Measurements from ENCODE around the gene NRG3. TPM values are rescaled to one million over a fixed set of nuclear protein-coding genes. Genes with fewer than 3 reads are reported as not detected.

The NRG3 gene
- total and polyA plus RNA-seq, 11 donors, result 0.11 to 0.41 (median 0.27) TPM; not detected in 7

DNA sequence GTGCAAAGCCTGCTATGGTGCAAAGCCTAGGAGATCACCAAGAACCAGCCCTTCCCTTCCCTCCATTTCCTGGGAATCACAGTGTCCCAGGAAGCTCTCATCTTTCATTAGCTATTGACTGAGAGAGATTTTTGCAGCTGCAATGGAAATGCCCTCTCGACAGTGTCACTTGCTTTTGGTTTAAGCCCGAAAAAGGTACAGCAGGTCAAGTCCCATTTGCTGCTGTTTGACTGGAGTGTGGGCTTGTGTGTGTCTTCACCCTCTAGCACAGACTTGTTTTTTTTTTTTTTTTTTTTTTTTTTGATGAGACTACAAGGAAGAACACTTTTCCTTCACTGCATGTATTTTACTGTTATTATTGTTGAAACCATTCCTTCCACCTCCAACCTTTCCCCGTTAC is 36.3 kb downstream of the NRG3 start:
- Histone ChIP-seq H3K36me3 (no peaks in the 10 kb centered on the region), H3K9me3 (no peaks in the 10 kb centered on the region), H3K4me1 (no peaks in the 10 kb centered on the region), H3K4me3 (no peak overlapping the region), H3K27ac (no peak overlapping the region), H3K27me3 (no peaks in the 10 kb centered on the region)
- intact Hi-C loops (cut with DNase I), result no loop called here
- ATAC-seq (no peak), DNase-seq (no peak)
- TF ChIP-seq, protein P1, sequence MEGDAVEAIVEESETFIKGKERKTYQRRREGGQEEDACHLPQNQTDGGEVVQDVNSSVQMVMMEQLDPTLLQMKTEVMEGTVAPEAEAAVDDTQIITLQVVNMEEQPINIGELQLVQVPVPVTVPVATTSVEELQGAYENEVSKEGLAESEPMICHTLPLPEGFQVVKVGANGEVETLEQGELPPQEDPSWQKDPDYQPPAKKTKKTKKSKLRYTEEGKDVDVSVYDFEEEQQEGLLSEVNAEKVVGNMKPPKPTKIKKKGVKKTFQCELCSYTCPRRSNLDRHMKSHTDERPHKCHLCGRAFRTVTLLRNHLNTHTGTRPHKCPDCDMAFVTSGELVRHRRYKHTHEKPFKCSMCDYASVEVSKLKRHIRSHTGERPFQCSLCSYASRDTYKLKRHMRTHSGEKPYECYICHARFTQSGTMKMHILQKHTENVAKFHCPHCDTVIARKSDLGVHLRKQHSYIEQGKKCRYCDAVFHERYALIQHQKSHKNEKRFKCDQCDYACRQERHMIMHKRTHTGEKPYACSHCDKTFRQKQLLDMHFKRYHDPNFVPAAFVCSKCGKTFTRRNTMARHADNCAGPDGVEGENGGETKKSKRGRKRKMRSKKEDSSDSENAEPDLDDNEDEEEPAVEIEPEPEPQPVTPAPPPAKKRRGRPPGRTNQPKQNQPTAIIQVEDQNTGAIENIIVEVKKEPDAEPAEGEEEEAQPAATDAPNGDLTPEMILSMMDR (IDR thresholded peaks at IDR 0.05), result no peak
- WGBS, 4 donors, result 81 to 88% (median 86%) methylated on average over 3 of the region's 3 CpGs

DNA sequence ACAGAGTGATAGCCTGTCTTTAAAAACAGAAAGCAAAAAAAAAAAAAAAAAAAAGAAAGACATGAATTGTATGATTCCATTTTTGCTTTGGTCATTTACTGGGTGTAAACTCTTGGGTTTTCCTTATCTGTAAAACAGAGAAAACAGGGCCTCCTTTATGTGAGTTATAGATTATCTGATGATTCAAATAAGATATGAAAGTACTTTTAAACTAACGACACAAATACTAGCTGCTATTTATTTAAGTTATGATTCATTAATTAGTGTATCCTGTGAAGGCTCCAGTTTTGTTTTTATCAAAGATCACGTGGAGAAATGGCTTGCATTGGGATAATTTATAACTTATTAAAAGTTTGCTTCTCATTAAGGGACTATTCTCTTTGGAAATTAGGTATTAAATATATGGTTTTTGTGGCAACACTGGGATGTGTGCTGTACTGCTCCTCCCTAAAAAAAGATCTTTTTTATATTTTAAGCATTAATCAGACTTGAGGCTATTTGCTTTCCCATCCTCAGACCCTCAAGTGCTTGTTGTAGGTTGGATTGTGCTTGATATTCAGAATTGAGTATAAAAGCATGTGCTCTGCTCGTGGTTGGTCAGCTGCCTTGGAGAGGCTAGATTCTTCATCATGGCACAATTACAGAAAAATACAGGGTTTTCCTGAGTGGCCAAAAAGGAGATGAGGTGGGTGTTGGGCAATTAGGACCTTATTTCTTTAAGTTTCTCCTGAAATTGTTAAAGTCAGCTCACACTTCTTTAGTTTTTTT is 39.9 kb downstream of the NRG3 start:
- WGBS, 4 donors, result 52 to 60% (median 56%) methylated on average over 3 of the region's 3 CpGs
- Histone ChIP-seq H3K27me3 (no peaks in the 10 kb centered on the region), H3K4me1 (no peaks in the 10 kb centered on the region), H3K27ac (no peak overlapping the region), H3K4me3 (no peak overlapping the region), H3K36me3 (no peaks in the 10 kb centered on the region), H3K9me3 (no peaks in the 10 kb centered on the region)
- DNase-seq, result no peak
- TF ChIP-seq, protein P1 (IDR thresholded peaks at IDR 0.05), result no peak
- TF ChIP-seq POLR2A (IDR thresholded peaks at IDR 0.05), result no peak
- intact Hi-C loops (cut with DNase I), result no loop called here
- ATAC-seq, result no peak

DNA sequence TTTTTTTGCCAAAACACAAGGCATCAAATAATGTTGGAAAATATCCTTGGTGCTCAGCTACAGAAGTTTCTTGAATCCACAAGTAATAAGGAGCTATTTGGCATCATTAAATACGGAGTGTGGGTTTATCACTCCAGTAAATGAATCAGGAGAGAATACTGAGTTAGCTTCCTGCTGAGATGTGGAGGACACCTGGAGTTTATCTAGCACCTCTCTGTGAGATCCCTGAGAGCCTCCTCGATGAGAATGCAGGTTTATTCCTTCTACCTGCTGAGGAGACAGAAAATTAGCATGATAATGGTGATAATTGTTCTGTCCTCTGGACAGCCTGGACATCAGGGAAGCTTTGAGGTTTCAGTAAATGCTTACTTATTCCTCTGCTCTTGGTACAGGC is 40.5 kb downstream of the NRG3 start:
- 20 to 33% (median 27%) methylated on average over 2 of the region's 2 CpGs for WGBS, 4 donors
- no peaks in the 10 kb centered on the region for H3K27me3 ChIP-seq
- TF ChIP-seq POLR2A (IDR thresholded peaks at IDR 0.05), result no peak
- TF ChIP-seq, protein P1 (IDR thresholded peaks at IDR 0.05), result no peak

DNA sequence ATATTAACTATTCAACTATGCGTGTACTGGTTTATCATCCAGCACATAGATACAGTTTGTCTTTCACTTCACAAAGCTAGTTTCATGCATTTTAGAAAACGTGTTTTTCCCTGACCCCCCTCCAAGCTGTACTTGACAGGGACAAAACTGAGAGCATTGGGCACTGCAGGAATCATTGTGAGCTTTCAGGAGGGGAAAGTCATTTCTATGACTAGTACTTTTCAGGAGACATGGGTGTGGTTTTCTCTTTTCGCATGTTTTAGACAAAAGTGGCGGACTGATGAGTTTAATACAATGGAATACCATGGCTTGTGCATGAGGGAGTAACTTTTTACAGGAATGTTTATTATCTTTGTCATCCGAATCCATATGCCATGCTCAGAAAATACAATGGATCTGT is 42.7 kb downstream of the NRG3 start:
- no peaks in the 10 kb centered on the region for H3K9me3 ChIP-seq
- WGBS, 4 donors, result 62 to 73% (median 69%) methylated on average over 5 of the region's 5 CpGs
- DNase-seq (no peak), ATAC-seq (no peak)
- intact Hi-C loops (cut with DNase I), result no loop called here
- H3K4me1 ChIP-seq, result no peaks in the 10 kb centered on the region
- no peak overlapping the region for H3K4me3 ChIP-seq
- no peak for TF ChIP-seq POLR2A (IDR thresholded peaks at IDR 0.05)
- TF ChIP-seq, protein P1 (IDR thresholded peaks at IDR 0.05), result no peak
- H3K27me3 ChIP-seq, result no peaks in the 10 kb centered on the region
- no peak overlapping the region for H3K27ac ChIP-seq
- no peaks in the 10 kb centered on the region for H3K36me3 ChIP-seq

More for the DNA sequence above, 40.5 kb downstream of the NRG3 start:
- H3K4me3 ChIP-seq, result no peak overlapping the region
- no peaks in the 10 kb centered on the region for H3K4me1 ChIP-seq
- no peak overlapping the region for H3K27ac ChIP-seq
- ATAC-seq (no peak), DNase-seq (no peak)
- intact Hi-C loops (cut with DNase I), result no loop called here
- no peaks in the 10 kb centered on the region for H3K36me3 ChIP-seq
- H3K9me3 ChIP-seq, result no peaks in the 10 kb centered on the region
